Gastroesophageal sphincter (tissue), 4 donors: ENCODE results near the gene KATNAL2. TPM values are rescaled to one million over a fixed set of nuclear protein-coding genes. Genes with fewer than 3 reads are reported as not detected.
A peak's percentile ranks its signal among the peaks of the same experiment; 100 is the strongest.

ENCODE experiments used
- ATAC-seq: fragments of 150-250 bp; one replicate; pipeline ENCODE4 v1.9.1; 2016; ENCODE audit warnings: mild to moderate bottlenecking, moderate library complexity
- H3K27ac ChIP-seq, 4 donors: fragments of 200-600 bp; sonication (generic) in 3 of 4; 1 replicate in 3 of 4; 2 replicates in 1 of 4; pipeline ENCODE4 v1.5.1; 2016 to 2019
- H3K27me3 ChIP-seq: fragments of 200-600 bp; sonication (generic); one replicate; pipeline ENCODE4 v1.5.1; 2019
- H3K36me3 ChIP-seq, 2 donors: fragments of 200-600 bp; sonication (generic); one replicate each; pipeline ENCODE4 v1.5.1; 2019; ENCODE audit warnings: control low read depth in 1 of 2
- H3K4me1 ChIP-seq, 3 donors: fragments of 200-600 bp; sonication (generic); 1 replicate in 2 of 3; 2 replicates in 1 of 3; pipeline ENCODE4 v1.5.1; 2016 to 2019; ENCODE audit warnings: control low read depth in 2 of 3
- H3K4me3 ChIP-seq, 2 donors: fragments of 200-600 bp; sonication (generic); one replicate each; pipeline ENCODE4 v1.5.1; 2019; ENCODE audit warnings: mild to moderate bottlenecking in 1 of 2, moderate library complexity in 1 of 2
- H3K9me3 ChIP-seq, 3 donors: fragments of 200-600 bp; sonication (generic); one replicate each; pipeline ENCODE4 v1.5.1; 2017 to 2019; ENCODE audit warnings: control low read depth in 2 of 3
- EP300 ChIP-seq: sonication (generic); formaldehyde crosslinking; IDR thresholded peaks from one replicate; pipeline ENCODE4 v1.6.1; 2017; ENCODE audit warnings: antibody characterized with exemption, mild to moderate bottlenecking
- POLR2A ChIP-seq, 2 donors: fragments of 450-650 bp; IDR thresholded peaks; one replicate each; pipeline ENCODE4 v1.6.1; 2017; ENCODE audit warnings: antibody characterized with exemption in 2 of 2, mild to moderate bottlenecking in 2 of 2, moderate library complexity in 1 of 2
- POLR2AphosphoS5 ChIP-seq: sonication (generic); formaldehyde crosslinking; IDR thresholded peaks from one replicate; pipeline ENCODE4 v1.6.1; 2017; ENCODE audit warnings: antibody characterized with exemption
- WGBS, 2 donors: methylation state at CpG; one replicate each; pipeline ENCODE4 v1.1.5; 2018; ENCODE audit warnings: low coverage in 1 of 2; 5-methylcytosine and 5-hydroxymethylcytosine counted together
- total RNA-seq, 4 donors: library from RNA; depleted of rRNA; stranded (reverse); fragments of >200 nt; gene quantifications; one replicate each; pipeline ENCODE4 v1.1.0, GENCODE V29; 2016
- TF ChIP-seq, protein P1 (sequence below), 4 experiments: fragments of 200-600 bp in 2 of 4; fragments of 450-650 bp in 2 of 4; sonication (generic) in 1 of 4; IDR thresholded peaks; one replicate each; pipeline ENCODE4 v1.5.1; 2017 to 2019; ENCODE audit warnings: antibody characterized with exemption in 4 of 4, mild to moderate bottlenecking in 2 of 4, moderate library complexity in 2 of 4

The KATNAL2 gene
- total RNA-seq, 4 donors from 2014 or later = 0.89 to 4.1 (median 3.3) TPM

GRCh38 chr18:46915800-46916550 is 1.4 kb upstream of the KATNAL2 start:
- no peaks in the 10 kb centered on the region for H3K9me3 ChIP-seq
- H3K4me1 ChIP-seq = peaks cover 0 to 40% (median 5%) of the 10 kb centered on the region in 3 donors
- peak overlapping the region; percentile 48 to 88 for H3K4me3 ChIP-seq
- H3K27ac ChIP-seq = peak overlapping the region in 3 of 4 donors; percentile 89 to 94 (median 91)
- no peaks in the 10 kb centered on the region for H3K36me3 ChIP-seq
- H3K27me3 ChIP-seq = no peaks in the 10 kb centered on the region
- no peak for ATAC-seq
- 14 to 25% methylated on average over 12 of the region's 12 CpGs for WGBS, 2 donors
- TF ChIP-seq POLR2A (IDR thresholded peaks at IDR 0.05) (no peak), EP300 (no peak), POLR2AphosphoS5 (no peak)
- TF ChIP-seq, protein P1, sequence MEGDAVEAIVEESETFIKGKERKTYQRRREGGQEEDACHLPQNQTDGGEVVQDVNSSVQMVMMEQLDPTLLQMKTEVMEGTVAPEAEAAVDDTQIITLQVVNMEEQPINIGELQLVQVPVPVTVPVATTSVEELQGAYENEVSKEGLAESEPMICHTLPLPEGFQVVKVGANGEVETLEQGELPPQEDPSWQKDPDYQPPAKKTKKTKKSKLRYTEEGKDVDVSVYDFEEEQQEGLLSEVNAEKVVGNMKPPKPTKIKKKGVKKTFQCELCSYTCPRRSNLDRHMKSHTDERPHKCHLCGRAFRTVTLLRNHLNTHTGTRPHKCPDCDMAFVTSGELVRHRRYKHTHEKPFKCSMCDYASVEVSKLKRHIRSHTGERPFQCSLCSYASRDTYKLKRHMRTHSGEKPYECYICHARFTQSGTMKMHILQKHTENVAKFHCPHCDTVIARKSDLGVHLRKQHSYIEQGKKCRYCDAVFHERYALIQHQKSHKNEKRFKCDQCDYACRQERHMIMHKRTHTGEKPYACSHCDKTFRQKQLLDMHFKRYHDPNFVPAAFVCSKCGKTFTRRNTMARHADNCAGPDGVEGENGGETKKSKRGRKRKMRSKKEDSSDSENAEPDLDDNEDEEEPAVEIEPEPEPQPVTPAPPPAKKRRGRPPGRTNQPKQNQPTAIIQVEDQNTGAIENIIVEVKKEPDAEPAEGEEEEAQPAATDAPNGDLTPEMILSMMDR (IDR thresholded peaks at IDR 0.05) = no peak

DNA sequence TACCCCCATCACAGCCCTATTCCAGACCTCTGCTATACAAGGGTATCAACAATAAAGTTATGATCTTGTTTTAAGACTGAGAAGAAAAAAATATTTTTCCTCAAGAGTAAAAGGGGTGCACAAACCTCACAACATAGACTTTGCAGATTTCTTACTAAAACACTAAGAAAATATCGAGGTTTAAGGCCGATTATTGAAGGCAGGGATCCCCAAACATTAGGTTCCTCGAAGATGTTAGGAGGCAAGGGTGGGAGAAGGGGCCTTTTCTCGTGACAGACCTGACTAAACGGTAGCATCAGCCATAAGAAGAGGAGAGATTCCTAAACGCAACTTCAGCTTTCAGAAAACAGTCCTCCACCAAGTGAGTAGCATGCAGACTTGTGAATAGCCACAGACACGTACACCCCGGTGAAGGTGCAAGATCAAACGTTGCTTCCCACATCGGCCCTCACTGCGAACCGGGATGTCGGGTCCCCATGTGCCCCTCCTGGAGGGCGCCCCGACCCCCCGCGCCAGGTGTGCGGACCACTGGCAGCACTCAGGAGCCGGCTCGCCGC is 773 bp upstream of the KATNAL2 start:
- Histone ChIP-seq H3K4me3 (peak overlapping the region; percentile 48 to 88), H3K9me3 (no peaks in the 10 kb centered on the region), H3K4me1 (peaks cover 0 to 40% (median 5%) of the 10 kb centered on the region in 3 donors), H3K36me3 (no peaks in the 10 kb centered on the region), H3K27ac (peak overlapping the region; percentile 22 to 94 (median 90)), H3K27me3 (no peaks in the 10 kb centered on the region)
- ATAC-seq = peak; percentile 19
- TF ChIP-seq, protein P1 (IDR thresholded peaks at IDR 0.05) = no peak
- TF ChIP-seq EP300 (no peak), POLR2AphosphoS5 (no peak), POLR2A (IDR thresholded peaks at IDR 0.05) (no peak)
- 0 to 2% methylated on average over 3 to 7 of the region's 21 CpGs for WGBS, 2 donors

- H3K27me3 ChIP-seq = no peaks in the 10 kb centered on the region
- no peaks in the 10 kb centered on the region for H3K9me3 ChIP-seq
- WGBS, 2 donors = 39 to 45% methylated on average over 13 to 18 of the region's 33 CpGs
- no peaks in the 10 kb centered on the region for H3K36me3 ChIP-seq
- peak overlapping the region; percentile 48 to 88 for H3K4me3 ChIP-seq
- no peak for TF ChIP-seq POLR2AphosphoS5
- ATAC-seq = peak; percentile 32
- H3K4me1 ChIP-seq = peaks cover 0 to 40% (median 5%) of the 10 kb centered on the region in 3 donors
- peak overlapping the region; percentile 36 to 94 (median 90) for H3K27ac ChIP-seq
Measured at GRCh38 chr18:46917803-46918600, 600 bp downstream of the KATNAL2 start.

DNA sequence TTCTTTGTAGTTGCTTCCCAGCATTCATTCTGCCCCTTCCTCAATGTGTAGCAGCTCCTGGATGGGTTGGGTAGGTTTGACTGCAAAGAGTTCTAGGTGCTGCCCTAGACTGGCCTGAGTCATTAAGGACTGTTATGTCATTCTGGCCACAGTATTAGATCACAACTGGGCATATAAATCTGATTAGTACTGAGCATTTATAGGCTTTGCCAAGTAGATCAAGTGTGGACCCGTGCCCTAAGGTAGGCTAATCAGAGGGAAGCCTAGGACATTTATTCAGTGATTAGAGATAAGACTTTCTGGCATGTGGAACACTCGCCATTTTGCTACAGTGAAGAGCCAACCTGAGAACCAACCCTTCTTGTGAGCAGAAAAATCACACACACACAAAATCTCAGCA is 2.7 kb downstream of the KATNAL2 start:
- Histone ChIP-seq H3K4me3 (no peak overlapping the region), H3K36me3 (no peaks in the 10 kb centered on the region), H3K4me1 (peaks cover 0 to 24% (median 4%) of the 10 kb centered on the region in 3 donors), H3K27me3 (no peaks in the 10 kb centered on the region), H3K27ac (no peak overlapping the region), H3K9me3 (no peaks in the 10 kb centered on the region)
- no peak for ATAC-seq
- TF ChIP-seq, protein P1 (IDR thresholded peaks at IDR 0.05) = no peak
- no peak for TF ChIP-seq POLR2A (IDR thresholded peaks at IDR 0.05)
- no peak for TF ChIP-seq EP300
- TF ChIP-seq POLR2AphosphoS5 = no peak
- WGBS, 2 donors = 77 to 80% methylated on average over 2 of the region's 2 CpGs

- H3K36me3 ChIP-seq = no peaks in the 10 kb centered on the region
- WGBS, 2 donors = 86 to 91% methylated on average over 1 of the region's 1 CpG
- no peaks in the 10 kb centered on the region for H3K9me3 ChIP-seq
- no peak for ATAC-seq
- H3K27me3 ChIP-seq = no peaks in the 10 kb centered on the region
- peaks cover 0 to 18% (median 0%) of the 10 kb centered on the region in 3 donors for H3K4me1 ChIP-seq
- TF ChIP-seq, protein P1 (IDR thresholded peaks at IDR 0.05) = no peak
- TF ChIP-seq POLR2A (IDR thresholded peaks at IDR 0.05) (no peak), EP300 (no peak), POLR2AphosphoS5 (no peak)
- H3K4me3 ChIP-seq = no peak overlapping the region
- no peak overlapping the region for H3K27ac ChIP-seq
Measured at GRCh38 chr18:46920653-46921052, 3.3 kb downstream of the KATNAL2 start.
